A549 (cell line): Measurements from ENCODE around the gene COL5A1.

Source experiments
- BHLHE40 ChIP-seq: IDR thresholded peaks from 2 replicates; pipeline ENCODE4 v1.6.1; 2012; ENCODE audit warnings: low read depth, low read length, inconsistent platforms
- CHD2 ChIP-seq: fragments of 150-350 bp; IDR thresholded peaks from 2 replicates; pipeline ENCODE4 v1.6.1; 2014; ENCODE audit warnings: low read length; ENCODE audit not compliant: partially characterized antibody
- CTCF ChIP-seq: fragments of >200 bp; sonication (Bioruptor Twin); formaldehyde crosslinking; IDR thresholded peaks from 3 replicates; pipeline ENCODE4 v1.5.1; 2016
- ESRRA ChIP-seq: fragments of 150-350 bp; IDR thresholded peaks from 2 replicates; pipeline ENCODE4 v1.6.1; 2014; ENCODE audit warnings: mild to moderate bottlenecking, low read length, borderline replicate concordance
- HOXB13 ChIP-seq: fragments of 250-450 bp; sonication (Bioruptor Pico); IDR thresholded peaks from 2 replicates; pipeline ENCODE4 v1.5.0; 2020; ENCODE audit warnings: low read depth, mild to moderate bottlenecking, moderate library complexity
- MYC ChIP-seq: IDR thresholded peaks from 2 replicates; pipeline ENCODE4 v1.6.1; 2012; ENCODE audit warnings: mild to moderate bottlenecking, inconsistent platforms, low read length, improper control_type of control experiment, borderline replicate concordance
- POLR2A ChIP-seq: IDR thresholded peaks from 2 replicates; pipeline ENCODE4 v1.6.1; 2012; ENCODE audit warnings: mild to moderate bottlenecking, low read length
- SREBF2 ChIP-seq: fragments of 450-650 bp; IDR thresholded peaks from 2 replicates; pipeline ENCODE4 v1.6.1; 2014; ENCODE audit warnings: mild to moderate bottlenecking, moderate library complexity

GRCh38 chr9:134811673-134812342 lies 170.2 kb downstream of the COL5A1 start:
- TF ChIP-seq MYC, result no peak
- no peak for TF ChIP-seq ESRRA
- TF ChIP-seq POLR2A, result no peak
- TF ChIP-seq CTCF, result no peak
- no peak for TF ChIP-seq SREBF2
- TF ChIP-seq BHLHE40, result no peak
- no peak for TF ChIP-seq HOXB13 (CRISPR knock-in tag)
- no peak for TF ChIP-seq CHD2
